LNCaP clone FGC (cell line): ENCODE results near the gene GIGYF1.

Experiments
- DNase-seq: peaks from one replicate; pipeline ENCODE4 v3.0.0-alpha.2; 2011; ENCODE audit warnings: low read depth
- H3K4me3 ChIP-seq: 2 replicates; pipeline ENCODE4 v1.5.1; 2011; ENCODE audit warnings: mild to moderate bottlenecking, low read depth, low read length, control low read depth
- TF ChIP-seq, protein P1 (sequence below): IDR thresholded peaks from 2 replicates; pipeline ENCODE4 v1.5.1; 2012; ENCODE audit warnings: mild to moderate bottlenecking; ENCODE audit not compliant: control insufficient read depth, insufficient read depth; ENCODE audit errors: extremely low read depth

The GIGYF1 gene

DNA sequence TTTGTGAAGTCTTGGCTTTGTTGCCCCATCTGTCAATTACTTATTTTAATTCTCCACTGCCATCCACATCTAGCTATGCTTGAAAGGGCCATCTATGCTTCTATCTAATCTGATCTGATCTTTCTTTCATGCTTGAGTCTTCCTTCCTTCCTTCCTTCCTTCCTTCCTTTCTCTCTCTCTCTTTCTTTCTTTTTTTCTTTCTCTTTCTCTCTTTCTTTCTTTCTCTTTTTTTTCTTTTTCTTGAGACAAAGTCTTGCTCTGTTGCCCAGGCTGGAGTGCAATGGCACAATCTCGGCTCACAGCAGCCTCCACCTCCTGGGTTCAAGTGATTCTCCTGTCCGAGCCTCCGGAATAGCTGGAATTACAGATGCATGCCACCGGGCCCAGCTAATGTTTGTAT, 64.0 kb downstream of the GIGYF1 start:
- H3K4me3 ChIP-seq: no peak overlapping the region
- TF ChIP-seq, protein P1, sequence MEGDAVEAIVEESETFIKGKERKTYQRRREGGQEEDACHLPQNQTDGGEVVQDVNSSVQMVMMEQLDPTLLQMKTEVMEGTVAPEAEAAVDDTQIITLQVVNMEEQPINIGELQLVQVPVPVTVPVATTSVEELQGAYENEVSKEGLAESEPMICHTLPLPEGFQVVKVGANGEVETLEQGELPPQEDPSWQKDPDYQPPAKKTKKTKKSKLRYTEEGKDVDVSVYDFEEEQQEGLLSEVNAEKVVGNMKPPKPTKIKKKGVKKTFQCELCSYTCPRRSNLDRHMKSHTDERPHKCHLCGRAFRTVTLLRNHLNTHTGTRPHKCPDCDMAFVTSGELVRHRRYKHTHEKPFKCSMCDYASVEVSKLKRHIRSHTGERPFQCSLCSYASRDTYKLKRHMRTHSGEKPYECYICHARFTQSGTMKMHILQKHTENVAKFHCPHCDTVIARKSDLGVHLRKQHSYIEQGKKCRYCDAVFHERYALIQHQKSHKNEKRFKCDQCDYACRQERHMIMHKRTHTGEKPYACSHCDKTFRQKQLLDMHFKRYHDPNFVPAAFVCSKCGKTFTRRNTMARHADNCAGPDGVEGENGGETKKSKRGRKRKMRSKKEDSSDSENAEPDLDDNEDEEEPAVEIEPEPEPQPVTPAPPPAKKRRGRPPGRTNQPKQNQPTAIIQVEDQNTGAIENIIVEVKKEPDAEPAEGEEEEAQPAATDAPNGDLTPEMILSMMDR: no peak
- DNase-seq: no peak
